ENCODE data around the gene SCYL3.

The SCYL3 gene

DNA sequence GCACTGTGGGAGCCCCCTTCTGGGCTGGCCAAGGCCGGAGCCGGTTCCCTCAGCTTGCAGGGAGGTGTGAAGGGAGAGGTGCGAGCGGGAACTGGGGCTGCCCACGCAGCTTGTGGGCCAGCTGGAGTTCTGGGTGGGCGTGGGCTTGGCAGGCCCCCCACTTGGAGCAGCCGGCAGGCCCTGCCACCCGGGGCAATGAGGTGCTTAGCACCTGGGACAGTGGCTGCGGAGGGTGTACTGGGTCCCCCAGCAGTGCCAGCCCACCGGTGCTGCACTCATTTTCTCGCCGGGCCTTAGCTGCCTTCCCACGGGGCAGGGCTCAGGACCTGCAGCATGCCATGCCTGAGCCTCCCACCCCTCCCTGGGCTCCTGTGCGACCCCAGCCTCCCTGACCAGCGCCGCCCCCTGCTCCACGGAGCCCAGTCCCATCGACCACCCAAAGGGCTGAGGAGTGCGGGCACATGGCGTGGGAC lies 11.6 kb downstream of the SCYL3 start:
- Histone ChIP-seq H3K36me3 (replicated peaks) (no peaks in the 10 kb centered on the region), H3K27ac (no peak overlapping the region), H3K27me3 (replicated peaks) (no peaks in the 10 kb centered on the region), H3K4me3 (ENCODE audit: low read depth, low read length) (no peak overlapping the region)
- TF ChIP-seq, protein P1, sequence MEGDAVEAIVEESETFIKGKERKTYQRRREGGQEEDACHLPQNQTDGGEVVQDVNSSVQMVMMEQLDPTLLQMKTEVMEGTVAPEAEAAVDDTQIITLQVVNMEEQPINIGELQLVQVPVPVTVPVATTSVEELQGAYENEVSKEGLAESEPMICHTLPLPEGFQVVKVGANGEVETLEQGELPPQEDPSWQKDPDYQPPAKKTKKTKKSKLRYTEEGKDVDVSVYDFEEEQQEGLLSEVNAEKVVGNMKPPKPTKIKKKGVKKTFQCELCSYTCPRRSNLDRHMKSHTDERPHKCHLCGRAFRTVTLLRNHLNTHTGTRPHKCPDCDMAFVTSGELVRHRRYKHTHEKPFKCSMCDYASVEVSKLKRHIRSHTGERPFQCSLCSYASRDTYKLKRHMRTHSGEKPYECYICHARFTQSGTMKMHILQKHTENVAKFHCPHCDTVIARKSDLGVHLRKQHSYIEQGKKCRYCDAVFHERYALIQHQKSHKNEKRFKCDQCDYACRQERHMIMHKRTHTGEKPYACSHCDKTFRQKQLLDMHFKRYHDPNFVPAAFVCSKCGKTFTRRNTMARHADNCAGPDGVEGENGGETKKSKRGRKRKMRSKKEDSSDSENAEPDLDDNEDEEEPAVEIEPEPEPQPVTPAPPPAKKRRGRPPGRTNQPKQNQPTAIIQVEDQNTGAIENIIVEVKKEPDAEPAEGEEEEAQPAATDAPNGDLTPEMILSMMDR (IDR thresholded peaks at IDR 0.05; ENCODE audit: low read depth, low read length, missing control alignments): no peak
- in situ Hi-C loops (cut with HindIII; ENCODE audit: low pct_ligation_motif_present, low sequenced_read_pairs): no loop called here
- DNase-seq: no peak

GRCh38 chr1:169879034-169879840 lies 14.5 kb downstream of the SCYL3 start:
- no peak overlapping the region for H3K4me3 ChIP-seq (ENCODE audit: low read depth, low read length)
- no peak for DNase-seq
- in situ Hi-C loops (cut with HindIII; ENCODE audit: low pct_ligation_motif_present, low sequenced_read_pairs): no loop called here
- peaks cover 5% of the 10 kb centered on the region for H3K36me3 ChIP-seq (replicated peaks)
- TF ChIP-seq, protein P1 (IDR thresholded peaks at IDR 0.05; ENCODE audit: low read depth, low read length, missing control alignments): no peak
- H3K27me3 ChIP-seq (replicated peaks): no peaks in the 10 kb centered on the region
- H3K27ac ChIP-seq: no peak overlapping the region

GRCh38 chr1:169878498-169878897 lies 15.2 kb downstream of the SCYL3 start:
- Histone ChIP-seq H3K27me3 (replicated peaks) (no peaks in the 10 kb centered on the region), H3K4me3 (ENCODE audit: low read depth, low read length) (no peak overlapping the region), H3K36me3 (replicated peaks) (peaks cover 5% of the 10 kb centered on the region), H3K27ac (no peak overlapping the region)
- in situ Hi-C loops (cut with HindIII; ENCODE audit: low pct_ligation_motif_present, low sequenced_read_pairs): no loop called here
- TF ChIP-seq, protein P1 (IDR thresholded peaks at IDR 0.05; ENCODE audit: low read depth, low read length, missing control alignments): no peak
- no peak for DNase-seq

DNA sequence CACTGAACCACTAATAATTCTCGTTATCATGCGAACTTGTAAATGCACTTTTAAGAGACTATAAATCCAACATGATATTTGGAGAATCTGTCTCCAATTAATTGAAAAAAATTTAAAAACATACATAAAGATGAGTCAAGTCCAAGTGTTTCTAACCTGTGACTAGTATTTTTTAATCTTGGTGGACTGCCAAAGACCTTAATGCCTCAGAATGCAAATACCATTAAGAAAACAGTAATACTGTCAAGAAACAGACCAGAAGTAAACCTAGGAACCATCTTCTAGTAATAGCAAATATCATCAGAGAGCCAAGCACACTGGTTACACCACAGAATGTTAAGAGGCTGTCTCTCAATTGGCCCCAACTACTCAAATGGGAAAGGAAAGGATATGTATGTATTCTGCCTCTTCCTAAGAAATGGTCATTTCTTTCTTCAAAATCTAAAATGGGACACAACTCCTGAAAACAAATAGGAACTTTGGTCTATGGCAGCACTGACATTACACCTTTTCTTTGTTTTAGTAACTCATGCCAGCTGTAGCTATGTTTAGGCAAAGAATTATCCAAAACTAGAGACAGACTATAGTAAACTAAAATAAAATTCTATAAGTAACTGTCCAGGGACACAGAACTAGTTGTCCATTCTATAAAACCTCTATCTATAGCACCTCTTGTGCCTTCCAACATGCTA lies 15.8 kb downstream of the SCYL3 start:
- TF ChIP-seq, protein P1 (IDR thresholded peaks at IDR 0.05; ENCODE audit: low read depth, low read length, missing control alignments): no peak
- H3K27ac ChIP-seq: no peak overlapping the region
- no peak for DNase-seq
- in situ Hi-C loops (cut with HindIII; ENCODE audit: low pct_ligation_motif_present, low sequenced_read_pairs): no loop called here
- H3K27me3 ChIP-seq (replicated peaks): no peaks in the 10 kb centered on the region
- H3K4me3 ChIP-seq (ENCODE audit: low read depth, low read length): no peak overlapping the region
- peaks cover 9% of the 10 kb centered on the region for H3K36me3 ChIP-seq (replicated peaks)

- Histone ChIP-seq H3K27ac (no peak overlapping the region), H3K36me3 (replicated peaks) (peaks cover 35% of the 10 kb centered on the region), H3K4me3 (ENCODE audit: low read depth, low read length) (no peak overlapping the region), H3K27me3 (replicated peaks) (no peaks in the 10 kb centered on the region)
- in situ Hi-C loops (cut with HindIII; ENCODE audit: low pct_ligation_motif_present, low sequenced_read_pairs): no loop called here
- DNase-seq: no peak
- TF ChIP-seq, protein P1 (IDR thresholded peaks at IDR 0.05; ENCODE audit: low read depth, low read length, missing control alignments): no peak
Observed at GRCh38 chr1:169874229-169874628, 19.5 kb downstream of the SCYL3 start.
